HCT116 (cell line): ENCODE results near the gene PTPN22. TPM values are rescaled to one million over a fixed set of nuclear protein-coding genes. Genes with fewer than 3 reads are reported as not detected.

Source experiments
- ATAC-seq: fragments of 200-7000 bp; cut with Tn5 transposase; 2 replicates; pipeline ENCODE4 v1.9.1; 2020; ENCODE audit warnings: mild to moderate bottlenecking, moderate library complexity
- BruUV-seq: library from RNA; stranded (reverse); fragments of 400-500 nt; replicated peaks from 2 replicates; lab custom pipeline; 2021; lab: Mats Ljungman, UMichigan
- CTCF ChIA-PET: fragments of 300-600 bp; sonication (Branson Sonifier 250); formaldehyde crosslinking; loops from one replicate; lab custom pipeline; 2021; ENCODE audit warnings: antibody characterized with exemption; lab: Charles Lee
- POLR2A ChIA-PET: fragments of 300-600, 350-600 bp; sonication (Branson Sonifier 250); formaldehyde crosslinking; loops from one replicate; lab custom pipeline; 2021; ENCODE audit warnings: antibody characterized with exemption; lab: Charles Lee
- RAD21 ChIA-PET, 2 experiments: fragments of 300-600 bp; sonication (Branson Sonifier 250); formaldehyde crosslinking; loops; one replicate each; lab custom pipeline; 2023; ENCODE audit warnings: low total read pairs in 2 of 2; ENCODE audit not compliant: uncharacterized antibody in 2 of 2, unreplicated experiment in 2 of 2, low non-redundant PET in 1 of 2; lab: Charles Lee
- DNase-seq: peaks from one replicate; pipeline ENCODE4 v3.0.0-alpha.2; 2010; ENCODE audit warnings: low read depth, low spot score
- H2AFZ ChIP-seq: fragments of 200-600 bp; shearing (Covaris generic), sonication (generic); 2 replicates; pipeline ENCODE4 v1.6.1; 2017; ENCODE audit warnings: low read depth, mixed run types, mixed read lengths, antibody characterized with exemption, low read length; ENCODE audit not compliant: poor library complexity, severe bottlenecking
- H3K27ac ChIP-seq: 2 replicates; pipeline ENCODE4 v1.5.1; 2012; ENCODE audit warnings: low read depth, low read length
- H3K27me3 ChIP-seq: fragments of 200-600 bp; sonication (generic); 2 replicates; pipeline ENCODE4 v1.6.1; 2016; ENCODE audit warnings: mixed run types, low read length, mixed read lengths; ENCODE audit not compliant: insufficient read depth
- H3K36me3 ChIP-seq, 2 experiments: fragments of 200-500 bp in 1 of 2; fragments of 200-600 bp in 1 of 2; sonication (Bioruptor generic) in 1 of 2; sonication (generic) in 1 of 2; 2 replicates each; pipeline versions ENCODE4 v1.5.1 to v1.6.1; 2014 to 2016; ENCODE audit warnings: low read length in 2 of 2, inconsistent platforms in 1 of 2, mixed read lengths in 1 of 2, mixed run types in 1 of 2; ENCODE audit not compliant: insufficient read depth in 2 of 2, control insufficient read depth in 1 of 2
- H3K4me1 ChIP-seq, 2 experiments: fragments of 200-600 bp in 1 of 2; sonication (generic) in 1 of 2; 2 replicates each; pipeline versions ENCODE4 v1.5.1 to v1.6.1; 2012 to 2017; ENCODE audit warnings: low read length in 2 of 2, inconsistent platforms in 1 of 2, mild to moderate bottlenecking in 1 of 2, mixed read lengths in 1 of 2, mixed run types in 1 of 2, moderate library complexity in 1 of 2; ENCODE audit not compliant: insufficient read depth in 2 of 2, control insufficient read depth in 1 of 2
- H3K4me2 ChIP-seq: fragments of 200-600 bp; sonication (generic); 2 replicates; pipeline ENCODE4 v1.6.1; 2017; ENCODE audit warnings: mixed run types, low read length, mixed read lengths
- H3K4me3 ChIP-seq, 2 experiments: fragments of 200-600 bp in 1 of 2; sonication (generic) in 1 of 2; replicated peaks in 1 of 2; 2 replicates each; pipeline ENCODE4 v1.5.1; 2011 to 2016; ENCODE audit warnings: low read length in 2 of 2, control low read depth in 1 of 2, low read depth in 1 of 2, mild to moderate bottlenecking in 1 of 2, mixed read lengths in 1 of 2, mixed run types in 1 of 2
- H3K79me2 ChIP-seq: fragments of 200-600 bp; sonication (generic); 2 replicates; pipeline ENCODE4 v1.6.1; 2017; ENCODE audit warnings: mild to moderate bottlenecking, mixed run types, low read length, moderate library complexity, mixed read lengths; ENCODE audit not compliant: insufficient read depth
- H3K9ac ChIP-seq: fragments of 200-600 bp; sonication (generic); 2 replicates; pipeline ENCODE4 v1.6.1; 2016; ENCODE audit warnings: low read length, mixed read lengths
- H3K9me2 ChIP-seq: fragments of 200-600 bp; sonication (generic), shearing (Covaris generic); 2 replicates; pipeline ENCODE4 v1.6.1; 2017; ENCODE audit warnings: mixed run types, mild to moderate bottlenecking, moderate library complexity; ENCODE audit not compliant: insufficient read depth
- H3K9me3 ChIP-seq, 2 experiments: fragments of 200-500 bp in 1 of 2; fragments of 200-600 bp in 1 of 2; sonication (Bioruptor generic) in 1 of 2; sonication (generic) in 1 of 2; 2 replicates each; pipeline ENCODE4 v1.6.1; 2014 to 2017; ENCODE audit warnings: low read length in 2 of 2, mixed read lengths in 2 of 2, inconsistent platforms in 1 of 2, low read depth in 1 of 2, mild to moderate bottlenecking in 1 of 2, mixed run types in 1 of 2, moderate library complexity in 1 of 2; ENCODE audit not compliant: control insufficient read depth in 1 of 2, insufficient read depth in 1 of 2
- H4K20me1 ChIP-seq: fragments of 200-600 bp; sonication (generic), shearing (Covaris generic); 2 replicates; pipeline ENCODE4 v1.6.1; 2017; ENCODE audit warnings: mixed run types, mild to moderate bottlenecking, moderate library complexity; ENCODE audit not compliant: insufficient read depth
- ATF3 ChIP-seq: IDR thresholded peaks from 2 replicates; pipeline ENCODE4 v1.6.1; 2012
- CBX3 ChIP-seq: IDR thresholded peaks from 2 replicates; pipeline ENCODE4 v1.6.1; 2012; ENCODE audit warnings: low read depth
- CEBPB ChIP-seq: IDR thresholded peaks from 2 replicates; pipeline ENCODE4 v1.6.1; 2012; ENCODE audit warnings: low read depth
- EZH2 ChIP-seq: fragments of 200-600 bp; sonication (generic); IDR thresholded peaks from 2 replicates; pipeline ENCODE4 v1.6.1; 2017; ENCODE audit warnings: antibody characterized with exemption, mixed run types
- EZH2phosphoT487 ChIP-seq: fragments of 200-600 bp; IDR thresholded peaks from 2 replicates; pipeline ENCODE4 v1.6.1; 2018; ENCODE audit warnings: antibody characterized with exemption, borderline replicate concordance
- FOSL1 ChIP-seq: IDR thresholded peaks from 2 replicates; pipeline ENCODE4 v1.6.1; 2012; ENCODE audit warnings: low read depth
- POLR2AphosphoS5 ChIP-seq: IDR thresholded peaks from 2 replicates; pipeline ENCODE4 v1.6.1; 2011; ENCODE audit warnings: mild to moderate bottlenecking, low read depth, low read length, moderate library complexity
- RAD21 ChIP-seq: IDR thresholded peaks from 2 replicates; pipeline ENCODE4 v1.6.1; 2012; ENCODE audit warnings: low read depth, mild to moderate bottlenecking
- REST ChIP-seq: IDR thresholded peaks from 2 replicates; pipeline ENCODE4 v1.6.1; 2012; ENCODE audit warnings: low read depth
- SIN3A ChIP-seq: IDR thresholded peaks from 2 replicates; pipeline ENCODE4 v1.6.1; 2012; ENCODE audit warnings: low read depth
- SP1 ChIP-seq: IDR thresholded peaks from 2 replicates; pipeline ENCODE4 v1.6.1; 2012; ENCODE audit warnings: low read depth
- TCF7L2 ChIP-seq: IDR thresholded peaks from 2 replicates; pipeline ENCODE4 v1.7.0; 2011; ENCODE audit warnings: borderline replicate concordance, inconsistent platforms; ENCODE audit not compliant: insufficient read depth, insufficient read length; ENCODE audit errors: extremely low read depth
- YY1 ChIP-seq: IDR thresholded peaks from 2 replicates; pipeline ENCODE4 v1.6.1; 2011; ENCODE audit warnings: low read length, low read depth, moderate library complexity, mild to moderate bottlenecking; ENCODE audit not compliant: insufficient replicate concordance; ENCODE audit errors: extremely low read depth
- ZBTB33 ChIP-seq: IDR thresholded peaks from 2 replicates; pipeline ENCODE4 v1.6.1; 2011; ENCODE audit warnings: mild to moderate bottlenecking, low read length, moderate library complexity; ENCODE audit not compliant: insufficient replicate concordance; ENCODE audit errors: extremely low read depth
- intact Hi-C: fragments of 100-400 bp; cut with micrococcal nuclease; formaldehyde crosslinking; loops from 2 replicates; pipeline ENCODE4 v1.10.0; 2022
- total RNA-seq: library from RNA; stranded (reverse); gene quantifications from one replicate; pipeline ENCODE4 v1.2.1, GENCODE V29; 2021; ENCODE audit not compliant: unreplicated experiment

Gene PTPN22
- total RNA-seq, 1 experiment from 2014 or later, result 0.17 TPM

- CTCF ChIA-PET, result no interaction called here
- Histone ChIP-seq H3K4me1 (no peaks in the 10 kb centered on the region), H3K79me2 (0 out of 2 replicates have a peak, but pooled peaks cover 4% of the 10 kb centered on the region), H3K27ac (no peak overlapping the region), H3K27me3 (no peaks in the 10 kb centered on the region), H3K36me3 (peaks cover 18 to 32% of the 10 kb centered on the region in 2 experiments), H2AFZ (no peak overlapping the region), H4K20me1 (no peaks in the 10 kb centered on the region), H3K9me3 (no peaks in the 10 kb centered on the region), H3K9ac (no peak overlapping the region), H3K4me3 (no peak overlapping the region), H3K9me2 (no peaks in the 10 kb centered on the region)
- ATAC-seq, result no peak
- BruUV-seq, result no TSS peak
- RAD21 ChIA-PET, result no interaction called here
- POLR2A ChIA-PET, result no interaction called here
- no peak for DNase-seq
- TF ChIP-seq SIN3A (no peak), TCF7L2 (no peak), FOSL1 (no peak), RAD21 (no peak), EZH2 (no peak), EZH2phosphoT487 (no peak), CBX3 (no peak), CEBPB (no peak), REST (no peak), ZBTB33 (no peak), SP1 (no peak), POLR2AphosphoS5 (no peak), YY1 (no peak), ATF3 (no peak)
- TF ChIP-seq, all 23 proteins: peak for 0
- H3K4me2 ChIP-seq, result no peak overlapping the region
- intact Hi-C loops, result no loop called here
These were observed 101.9 kb downstream of the PTPN22 start for GRCh38 chr1:113769601-113769970.
